Activated CD4-positive, alpha-beta T cell treated with anti-CD3 and anti-CD28 coated beads for 24 hours (primary cell): ENCODE measurements around the gene BICDL1.

ENCODE experiments used
- DNase-seq, 2 donors: peaks; one replicate each; pipeline ENCODE4 v3.0.0-alpha.2; 2020; ENCODE audit warnings: low read depth in 2 of 2

Gene BICDL1

GRCh38 chr12:120055231-120056000 is 66.4 kb downstream of the BICDL1 start:
- DNase-seq = no peak

- no peak for DNase-seq
Measured at GRCh38 chr12:120056739-120057138, 67.7 kb downstream of the BICDL1 start.

- no peak for DNase-seq
Measured at GRCh38 chr12:120060196-120060595, 71.2 kb downstream of the BICDL1 start.

GRCh38 chr12:120060717-120061116 is 71.7 kb downstream of the BICDL1 start:
- DNase-seq = no peak

- no peak for DNase-seq
Measured at GRCh38 chr12:120061575-120062214, 72.7 kb downstream of the BICDL1 start.

- DNase-seq = no peak
Measured at GRCh38 chr12:120062976-120063579, 74.0 kb downstream of the BICDL1 start.

- no peak for DNase-seq
Measured at GRCh38 chr12:120064054-120064940, 75.3 kb downstream of the BICDL1 start.

- no peak for DNase-seq
Measured at GRCh38 chr12:120065472-120065871, 76.4 kb downstream of the BICDL1 start.

GRCh38 chr12:120066341-120066740 is 77.3 kb downstream of the BICDL1 start:
- no peak for DNase-seq

GRCh38 chr12:120067084-120067869 is 78.2 kb downstream of the BICDL1 start:
- DNase-seq = no peak

GRCh38 chr12:120067901-120068300 is 78.9 kb downstream of the BICDL1 start:
- no peak for DNase-seq

- no peak for DNase-seq
Measured at GRCh38 chr12:120069278-120069677, 80.2 kb downstream of the BICDL1 start.

GRCh38 chr12:120071493-120072020 is 82.5 kb downstream of the BICDL1 start:
- no peak for DNase-seq

GRCh38 chr12:120072472-120073249 is 83.6 kb downstream of the BICDL1 start:
- no peak for DNase-seq

- DNase-seq = no peak
Measured at GRCh38 chr12:120075034-120075616, 86.1 kb downstream of the BICDL1 start.

GRCh38 chr12:120076651-120077050 is 87.6 kb downstream of the BICDL1 start:
- DNase-seq = no peak

- no peak for DNase-seq
Measured at GRCh38 chr12:120077260-120077659, 88.2 kb downstream of the BICDL1 start.

- no peak for DNase-seq
Measured at GRCh38 chr12:120078868-120079267, 89.8 kb downstream of the BICDL1 start.
